SU-DHL-6 (cell line): ENCODE measurements around the gene IL32.

Source experiments
- H2AFZ ChIP-seq: fragments of 200-600 bp; sonication (generic); 2 replicates; pipeline ENCODE4 v1.6.1; 2014; ENCODE audit warnings: low read depth, mild to moderate bottlenecking, moderate library complexity, mixed read lengths, antibody characterized with exemption, low read length; ENCODE audit not compliant: severe bottlenecking
- H3F3A ChIP-seq: fragments of 200-600 bp; shearing (Covaris generic); 2 replicates; pipeline ENCODE4 v1.6.0; 2016; ENCODE audit warnings: antibody characterized with exemption, mild to moderate bottlenecking; ENCODE audit not compliant: insufficient read depth
- H3K27ac ChIP-seq: fragments of 200-600 bp; sonication (generic); 2 replicates; pipeline ENCODE4 v1.5.1; 2016; ENCODE audit warnings: low read depth, mild to moderate bottlenecking, low read length, moderate library complexity, mixed read lengths
- H3K27me3 ChIP-seq: fragments of 200-600 bp; sonication (generic), shearing (Covaris generic); 2 replicates; pipeline ENCODE4 v1.6.0; 2014; ENCODE audit warnings: mild to moderate bottlenecking, low read length
- H3K36me3 ChIP-seq: fragments of 200-600 bp; sonication (generic); 2 replicates; pipeline ENCODE4 v1.6.1; 2014; ENCODE audit warnings: mild to moderate bottlenecking, low read length, mixed read lengths
- H3K4me2 ChIP-seq: fragments of 300-600, 200-600 bp; shearing (Covaris generic), sonication (generic); 2 replicates; pipeline ENCODE4 v1.6.0; 2014; ENCODE audit warnings: low read length, low read depth, mild to moderate bottlenecking; ENCODE audit not compliant: poor library complexity, severe bottlenecking
- H3K4me3 ChIP-seq: fragments of 200-600 bp; sonication (generic); 2 replicates; pipeline ENCODE4 v1.5.1; 2014; ENCODE audit warnings: antibody characterized with exemption, low read length, mild to moderate bottlenecking, mixed read lengths; ENCODE audit not compliant: insufficient read depth, poor library complexity, severe bottlenecking
- H3K79me2 ChIP-seq: fragments of 200-600 bp; sonication (generic); 2 replicates; pipeline ENCODE4 v1.6.1; 2014; ENCODE audit warnings: mild to moderate bottlenecking, low read length, moderate library complexity; ENCODE audit not compliant: insufficient read depth
- H3K9ac ChIP-seq: fragments of 200-600 bp; sonication (generic); 2 replicates; pipeline ENCODE4 v1.7.0; 2014; ENCODE audit warnings: mild to moderate bottlenecking, low read length
- H3K9me2 ChIP-seq: fragments of 200-600 bp; sonication (generic); replicated peaks from 2 replicates; pipeline ENCODE4 v1.6.1; 2014; ENCODE audit warnings: low read length; ENCODE audit not compliant: insufficient read depth
- H3K9me3 ChIP-seq: fragments of 200-600 bp; sonication (generic); 2 replicates; pipeline ENCODE4 v1.6.1; 2014; ENCODE audit warnings: low read length, mixed read lengths; ENCODE audit not compliant: insufficient read depth
- H4K20me1 ChIP-seq: fragments of 200-600 bp; sonication (generic); 2 replicates; pipeline ENCODE4 v1.6.1; 2014; ENCODE audit warnings: low read depth, mild to moderate bottlenecking, antibody characterized with exemption, low read length, moderate library complexity, mixed read lengths
- EZH2phosphoT487 ChIP-seq: fragments of 200-600 bp; sonication (generic), shearing (Covaris generic); conservative IDR thresholded peaks from 2 replicates; pipeline ENCODE4 v1.6.1; 2018; ENCODE audit warnings: mild to moderate bottlenecking, antibody characterized with exemption, low read length, moderate library complexity, mixed read lengths
- TF ChIP-seq, protein P1 (sequence below): fragments of 200-600 bp; sonication (generic); IDR thresholded peaks from one replicate; pipeline ENCODE4 v1.5.1; 2017; ENCODE audit warnings: antibody characterized with exemption, mild to moderate bottlenecking, low read length, moderate library complexity; ENCODE audit not compliant: insufficient read depth, poor library complexity, severe bottlenecking

Gene IL32

GRCh38 chr16:3087243-3088235 is 22.1 kb downstream of the IL32 start:
- Histone ChIP-seq H3F3A (no peaks in the 10 kb centered on the region), H3K79me2 (no peaks in the 10 kb centered on the region), H3K9ac (no peak overlapping the region), H3K27ac (no peak overlapping the region), H3K27me3 (no peaks in the 10 kb centered on the region), H4K20me1 (no peaks in the 10 kb centered on the region), H3K4me3 (no peak overlapping the region), H3K36me3 (no peaks in the 10 kb centered on the region), H3K9me2 (no peaks in the 10 kb centered on the region), H3K9me3 (no peaks in the 10 kb centered on the region), H3K4me2 (no peak overlapping the region), H2AFZ (no peak overlapping the region)
- no peak for TF ChIP-seq EZH2phosphoT487
- TF ChIP-seq, protein P1, sequence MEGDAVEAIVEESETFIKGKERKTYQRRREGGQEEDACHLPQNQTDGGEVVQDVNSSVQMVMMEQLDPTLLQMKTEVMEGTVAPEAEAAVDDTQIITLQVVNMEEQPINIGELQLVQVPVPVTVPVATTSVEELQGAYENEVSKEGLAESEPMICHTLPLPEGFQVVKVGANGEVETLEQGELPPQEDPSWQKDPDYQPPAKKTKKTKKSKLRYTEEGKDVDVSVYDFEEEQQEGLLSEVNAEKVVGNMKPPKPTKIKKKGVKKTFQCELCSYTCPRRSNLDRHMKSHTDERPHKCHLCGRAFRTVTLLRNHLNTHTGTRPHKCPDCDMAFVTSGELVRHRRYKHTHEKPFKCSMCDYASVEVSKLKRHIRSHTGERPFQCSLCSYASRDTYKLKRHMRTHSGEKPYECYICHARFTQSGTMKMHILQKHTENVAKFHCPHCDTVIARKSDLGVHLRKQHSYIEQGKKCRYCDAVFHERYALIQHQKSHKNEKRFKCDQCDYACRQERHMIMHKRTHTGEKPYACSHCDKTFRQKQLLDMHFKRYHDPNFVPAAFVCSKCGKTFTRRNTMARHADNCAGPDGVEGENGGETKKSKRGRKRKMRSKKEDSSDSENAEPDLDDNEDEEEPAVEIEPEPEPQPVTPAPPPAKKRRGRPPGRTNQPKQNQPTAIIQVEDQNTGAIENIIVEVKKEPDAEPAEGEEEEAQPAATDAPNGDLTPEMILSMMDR: no peak

DNA sequence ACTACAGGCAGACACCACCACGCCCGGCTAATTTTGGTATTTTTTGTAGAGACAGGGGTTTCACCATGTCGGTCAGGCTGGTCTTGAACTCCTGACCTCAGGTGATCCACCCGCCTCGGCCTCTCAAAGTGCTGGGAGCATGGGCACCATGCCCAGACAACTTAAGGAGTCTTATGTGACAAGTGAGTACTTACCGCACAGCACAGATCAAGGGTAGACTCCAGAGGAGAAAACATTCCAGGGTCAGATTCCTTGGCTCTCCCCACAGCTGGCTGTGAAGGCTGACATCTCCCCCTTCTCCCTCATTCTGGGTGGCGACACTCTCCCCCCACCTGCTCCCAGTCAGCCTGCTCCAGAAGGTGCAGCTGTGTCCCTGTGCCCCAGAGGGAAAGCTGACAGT is 23.0 kb downstream of the IL32 start:
- Histone ChIP-seq H3K79me2 (no peaks in the 10 kb centered on the region), H3F3A (no peaks in the 10 kb centered on the region), H3K4me3 (no peak overlapping the region), H3K36me3 (no peaks in the 10 kb centered on the region), H3K9me2 (no peaks in the 10 kb centered on the region), H3K9ac (no peak overlapping the region), H3K4me2 (no peak overlapping the region), H4K20me1 (no peaks in the 10 kb centered on the region), H3K9me3 (no peaks in the 10 kb centered on the region), H3K27ac (no peak overlapping the region), H2AFZ (no peak overlapping the region), H3K27me3 (no peaks in the 10 kb centered on the region)
- TF ChIP-seq, protein P1: no peak
- TF ChIP-seq EZH2phosphoT487: no peak

- no peak overlapping the region for H2AFZ ChIP-seq
- no peaks in the 10 kb centered on the region for H3F3A ChIP-seq
- no peaks in the 10 kb centered on the region for H3K79me2 ChIP-seq
- no peak overlapping the region for H3K9ac ChIP-seq
- no peaks in the 10 kb centered on the region for H3K9me2 ChIP-seq
- H3K9me3 ChIP-seq: no peaks in the 10 kb centered on the region
- no peaks in the 10 kb centered on the region for H3K36me3 ChIP-seq
- no peaks in the 10 kb centered on the region for H4K20me1 ChIP-seq
- no peak overlapping the region for H3K27ac ChIP-seq
- TF ChIP-seq, protein P1: no peak
- TF ChIP-seq EZH2phosphoT487: no peak
- H3K4me3 ChIP-seq: no peak overlapping the region
- no peaks in the 10 kb centered on the region for H3K27me3 ChIP-seq
- no peak overlapping the region for H3K4me2 ChIP-seq
These were observed 23.7 kb downstream of the IL32 start for GRCh38 chr16:3088925-3089716.
